SK-N-SH treated with all-trans-retinoic acid at 6 μM for 48 hours (cell line): ENCODE measurements around the gene UTP18.
"Not testable (repeated sequence)": the region's sequence is repeated elsewhere in the genome, so short reads cannot be mapped to it uniquely, and the experiment has no call there.

Experiments used
- ARNTL ChIP-seq: fragments of 450-650 bp; formaldehyde crosslinking; IDR thresholded peaks from 2 replicates; pipeline ENCODE4 v1.5.0; 2020; ENCODE audit warnings: low read depth, mild to moderate bottlenecking, moderate library complexity, borderline replicate concordance
- ESRRG ChIP-seq: fragments of 250-450 bp; sonication (Bioruptor Pico); IDR thresholded peaks from 2 replicates; pipeline ENCODE4 v1.6.1; 2021; ENCODE audit warnings: mild to moderate bottlenecking

- not testable (repeated sequence) for TF ChIP-seq ARNTL, ESRRG
Observed at GRCh38 chr17:51294338-51294737, 34.0 kb downstream of the UTP18 start.
